ENCODE results near the gene ZG16. TPM values are rescaled to one million over a fixed set of nuclear protein-coding genes. Genes with fewer than 3 reads are reported as not detected.

ZG16 gene
- total RNA-seq, 1 experiment from 2014 or later: not detected

DNA sequence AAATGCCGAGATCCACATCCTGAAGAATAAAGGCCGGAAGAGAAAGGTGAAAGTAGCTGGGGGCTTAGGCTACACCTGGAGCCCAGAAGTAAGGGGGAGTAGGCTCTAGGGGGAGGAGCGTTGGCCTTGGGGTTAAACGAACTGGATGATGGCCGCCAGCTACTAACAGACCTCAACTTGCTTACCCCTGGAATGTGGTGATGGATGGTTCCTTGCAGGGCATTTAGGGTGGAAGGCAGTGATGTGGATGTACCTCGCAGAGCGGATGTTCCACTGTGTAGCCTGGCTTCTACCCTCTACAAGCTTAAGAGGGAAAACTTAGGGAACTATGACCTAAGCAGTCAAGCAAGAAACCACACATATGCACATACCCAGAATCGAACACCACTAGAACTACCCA lies 26.0 kb downstream of the ZG16 start (continued):
- TF ChIP-seq, protein P1, sequence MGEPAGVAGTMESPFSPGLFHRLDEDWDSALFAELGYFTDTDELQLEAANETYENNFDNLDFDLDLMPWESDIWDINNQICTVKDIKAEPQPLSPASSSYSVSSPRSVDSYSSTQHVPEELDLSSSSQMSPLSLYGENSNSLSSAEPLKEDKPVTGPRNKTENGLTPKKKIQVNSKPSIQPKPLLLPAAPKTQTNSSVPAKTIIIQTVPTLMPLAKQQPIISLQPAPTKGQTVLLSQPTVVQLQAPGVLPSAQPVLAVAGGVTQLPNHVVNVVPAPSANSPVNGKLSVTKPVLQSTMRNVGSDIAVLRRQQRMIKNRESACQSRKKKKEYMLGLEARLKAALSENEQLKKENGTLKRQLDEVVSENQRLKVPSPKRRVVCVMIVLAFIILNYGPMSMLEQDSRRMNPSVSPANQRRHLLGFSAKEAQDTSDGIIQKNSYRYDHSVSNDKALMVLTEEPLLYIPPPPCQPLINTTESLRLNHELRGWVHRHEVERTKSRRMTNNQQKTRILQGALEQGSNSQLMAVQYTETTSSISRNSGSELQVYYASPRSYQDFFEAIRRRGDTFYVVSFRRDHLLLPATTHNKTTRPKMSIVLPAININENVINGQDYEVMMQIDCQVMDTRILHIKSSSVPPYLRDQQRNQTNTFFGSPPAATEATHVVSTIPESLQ (CRISPR knock-in tag; IDR thresholded peaks at IDR 0.05): no peak
- TF ChIP-seq, protein P2, sequence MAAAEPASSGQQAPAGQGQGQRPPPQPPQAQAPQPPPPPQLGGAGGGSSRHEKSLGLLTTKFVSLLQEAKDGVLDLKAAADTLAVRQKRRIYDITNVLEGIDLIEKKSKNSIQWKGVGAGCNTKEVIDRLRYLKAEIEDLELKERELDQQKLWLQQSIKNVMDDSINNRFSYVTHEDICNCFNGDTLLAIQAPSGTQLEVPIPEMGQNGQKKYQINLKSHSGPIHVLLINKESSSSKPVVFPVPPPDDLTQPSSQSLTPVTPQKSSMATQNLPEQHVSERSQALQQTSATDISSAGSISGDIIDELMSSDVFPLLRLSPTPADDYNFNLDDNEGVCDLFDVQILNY (CRISPR knock-in tag; IDR thresholded peaks at IDR 0.05): no peak
- TF ChIP-seq ZNF232 (CRISPR knock-in tag; IDR thresholded peaks at IDR 0.05): no peak
- TF ChIP-seq, protein P3, sequence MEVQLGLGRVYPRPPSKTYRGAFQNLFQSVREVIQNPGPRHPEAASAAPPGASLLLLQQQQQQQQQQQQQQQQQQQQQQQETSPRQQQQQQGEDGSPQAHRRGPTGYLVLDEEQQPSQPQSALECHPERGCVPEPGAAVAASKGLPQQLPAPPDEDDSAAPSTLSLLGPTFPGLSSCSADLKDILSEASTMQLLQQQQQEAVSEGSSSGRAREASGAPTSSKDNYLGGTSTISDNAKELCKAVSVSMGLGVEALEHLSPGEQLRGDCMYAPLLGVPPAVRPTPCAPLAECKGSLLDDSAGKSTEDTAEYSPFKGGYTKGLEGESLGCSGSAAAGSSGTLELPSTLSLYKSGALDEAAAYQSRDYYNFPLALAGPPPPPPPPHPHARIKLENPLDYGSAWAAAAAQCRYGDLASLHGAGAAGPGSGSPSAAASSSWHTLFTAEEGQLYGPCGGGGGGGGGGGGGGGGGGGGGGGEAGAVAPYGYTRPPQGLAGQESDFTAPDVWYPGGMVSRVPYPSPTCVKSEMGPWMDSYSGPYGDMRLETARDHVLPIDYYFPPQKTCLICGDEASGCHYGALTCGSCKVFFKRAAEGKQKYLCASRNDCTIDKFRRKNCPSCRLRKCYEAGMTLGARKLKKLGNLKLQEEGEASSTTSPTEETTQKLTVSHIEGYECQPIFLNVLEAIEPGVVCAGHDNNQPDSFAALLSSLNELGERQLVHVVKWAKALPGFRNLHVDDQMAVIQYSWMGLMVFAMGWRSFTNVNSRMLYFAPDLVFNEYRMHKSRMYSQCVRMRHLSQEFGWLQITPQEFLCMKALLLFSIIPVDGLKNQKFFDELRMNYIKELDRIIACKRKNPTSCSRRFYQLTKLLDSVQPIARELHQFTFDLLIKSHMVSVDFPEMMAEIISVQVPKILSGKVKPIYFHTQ (CRISPR knock-in tag; IDR thresholded peaks at IDR 0.05): no peak
- TF ChIP-seq, protein P4, sequence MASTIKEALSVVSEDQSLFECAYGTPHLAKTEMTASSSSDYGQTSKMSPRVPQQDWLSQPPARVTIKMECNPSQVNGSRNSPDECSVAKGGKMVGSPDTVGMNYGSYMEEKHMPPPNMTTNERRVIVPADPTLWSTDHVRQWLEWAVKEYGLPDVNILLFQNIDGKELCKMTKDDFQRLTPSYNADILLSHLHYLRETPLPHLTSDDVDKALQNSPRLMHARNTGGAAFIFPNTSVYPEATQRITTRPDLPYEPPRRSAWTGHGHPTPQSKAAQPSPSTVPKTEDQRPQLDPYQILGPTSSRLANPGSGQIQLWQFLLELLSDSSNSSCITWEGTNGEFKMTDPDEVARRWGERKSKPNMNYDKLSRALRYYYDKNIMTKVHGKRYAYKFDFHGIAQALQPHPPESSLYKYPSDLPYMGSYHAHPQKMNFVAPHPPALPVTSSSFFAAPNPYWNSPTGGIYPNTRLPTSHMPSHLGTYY (CRISPR knock-in tag; IDR thresholded peaks at IDR 0.05): no peak
- TF ChIP-seq, protein P5, sequence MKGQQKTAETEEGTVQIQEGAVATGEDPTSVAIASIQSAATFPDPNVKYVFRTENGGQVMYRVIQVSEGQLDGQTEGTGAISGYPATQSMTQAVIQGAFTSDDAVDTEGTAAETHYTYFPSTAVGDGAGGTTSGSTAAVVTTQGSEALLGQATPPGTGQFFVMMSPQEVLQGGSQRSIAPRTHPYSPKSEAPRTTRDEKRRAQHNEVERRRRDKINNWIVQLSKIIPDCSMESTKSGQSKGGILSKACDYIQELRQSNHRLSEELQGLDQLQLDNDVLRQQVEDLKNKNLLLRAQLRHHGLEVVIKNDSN (CRISPR knock-in tag; IDR thresholded peaks at IDR 0.05): no peak
- TF ChIP-seq, protein P6, sequence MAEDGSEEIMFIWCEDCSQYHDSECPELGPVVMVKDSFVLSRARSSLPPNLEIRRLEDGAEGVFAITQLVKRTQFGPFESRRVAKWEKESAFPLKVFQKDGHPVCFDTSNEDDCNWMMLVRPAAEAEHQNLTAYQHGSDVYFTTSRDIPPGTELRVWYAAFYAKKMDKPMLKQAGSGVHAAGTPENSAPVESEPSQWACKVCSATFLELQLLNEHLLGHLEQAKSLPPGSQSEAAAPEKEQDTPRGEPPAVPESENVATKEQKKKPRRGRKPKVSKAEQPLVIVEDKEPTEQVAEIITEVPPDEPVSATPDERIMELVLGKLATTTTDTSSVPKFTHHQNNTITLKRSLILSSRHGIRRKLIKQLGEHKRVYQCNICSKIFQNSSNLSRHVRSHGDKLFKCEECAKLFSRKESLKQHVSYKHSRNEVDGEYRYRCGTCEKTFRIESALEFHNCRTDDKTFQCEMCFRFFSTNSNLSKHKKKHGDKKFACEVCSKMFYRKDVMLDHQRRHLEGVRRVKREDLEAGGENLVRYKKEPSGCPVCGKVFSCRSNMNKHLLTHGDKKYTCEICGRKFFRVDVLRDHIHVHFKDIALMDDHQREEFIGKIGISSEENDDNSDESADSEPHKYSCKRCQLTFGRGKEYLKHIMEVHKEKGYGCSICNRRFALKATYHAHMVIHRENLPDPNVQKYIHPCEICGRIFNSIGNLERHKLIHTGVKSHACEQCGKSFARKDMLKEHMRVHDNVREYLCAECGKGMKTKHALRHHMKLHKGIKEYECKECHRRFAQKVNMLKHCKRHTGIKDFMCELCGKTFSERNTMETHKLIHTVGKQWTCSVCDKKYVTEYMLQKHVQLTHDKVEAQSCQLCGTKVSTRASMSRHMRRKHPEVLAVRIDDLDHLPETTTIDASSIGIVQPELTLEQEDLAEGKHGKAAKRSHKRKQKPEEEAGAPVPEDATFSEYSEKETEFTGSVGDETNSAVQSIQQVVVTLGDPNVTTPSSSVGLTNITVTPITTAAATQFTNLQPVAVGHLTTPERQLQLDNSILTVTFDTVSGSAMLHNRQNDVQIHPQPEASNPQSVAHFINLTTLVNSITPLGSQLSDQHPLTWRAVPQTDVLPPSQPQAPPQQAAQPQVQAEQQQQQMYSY (CRISPR knock-in tag; IDR thresholded peaks at IDR 0.05): no peak
- TF ChIP-seq ZNF317 (CRISPR knock-in tag; IDR thresholded peaks at IDR 0.05; ENCODE audit: borderline replicate concordance, low read depth): no peak
- TF ChIP-seq, protein P7, sequence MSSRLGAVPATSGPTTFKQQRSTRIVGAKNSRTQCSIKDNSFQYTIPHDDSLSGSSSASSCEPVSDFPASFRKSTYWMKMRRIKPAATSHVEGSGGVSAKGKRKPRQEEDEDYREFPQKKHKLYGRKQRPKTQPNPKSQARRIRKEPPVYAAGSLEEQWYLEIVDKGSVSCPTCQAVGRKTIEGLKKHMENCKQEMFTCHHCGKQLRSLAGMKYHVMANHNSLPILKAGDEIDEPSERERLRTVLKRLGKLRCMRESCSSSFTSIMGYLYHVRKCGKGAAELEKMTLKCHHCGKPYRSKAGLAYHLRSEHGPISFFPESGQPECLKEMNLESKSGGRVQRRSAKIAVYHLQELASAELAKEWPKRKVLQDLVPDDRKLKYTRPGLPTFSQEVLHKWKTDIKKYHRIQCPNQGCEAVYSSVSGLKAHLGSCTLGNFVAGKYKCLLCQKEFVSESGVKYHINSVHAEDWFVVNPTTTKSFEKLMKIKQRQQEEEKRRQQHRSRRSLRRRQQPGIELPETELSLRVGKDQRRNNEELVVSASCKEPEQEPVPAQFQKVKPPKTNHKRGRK (CRISPR knock-in tag; IDR thresholded peaks at IDR 0.05; ENCODE audit: borderline replicate concordance): no peak
- TF ChIP-seq NR3C1 (CRISPR knock-in tag; conservative IDR thresholded peaks at IDR 0.05; ENCODE audit: low read depth): no peak
- TF ChIP-seq CBFB (CRISPR knock-in tag; IDR thresholded peaks at IDR 0.05; ENCODE audit: low read depth): no peak
- no peak for TF ChIP-seq GABPB1 (CRISPR knock-in tag; IDR thresholded peaks at IDR 0.05)

All from WTC11 (cell line).